Esophagus (tissue), 2 donors: ENCODE measurements around the gene KRT35. TPM values are rescaled to one million over a fixed set of nuclear protein-coding genes. Genes with fewer than 3 reads are reported as not detected.

Experiments
- H3K27ac ChIP-seq, 2 donors: one replicate each; pipeline ENCODE4 v1.5.1; 2013; ENCODE audit warnings: low read depth in 2 of 2, mild to moderate bottlenecking in 2 of 2, inconsistent platforms in 1 of 2, low read length in 1 of 2, moderate library complexity in 1 of 2
- H3K27me3 ChIP-seq, 2 donors: one replicate each; pipeline ENCODE4 v1.6.1; 2013; ENCODE audit warnings: low read length in 2 of 2, control low read depth in 1 of 2, mild to moderate bottlenecking in 1 of 2; ENCODE audit not compliant: insufficient read depth in 2 of 2, control insufficient read depth in 1 of 2
- H3K36me3 ChIP-seq, 2 donors: one replicate each; pipeline ENCODE4 v1.6.1; 2013; ENCODE audit warnings: low read length in 1 of 2; ENCODE audit not compliant: control insufficient read depth in 2 of 2, insufficient read depth in 2 of 2
- H3K4me1 ChIP-seq, 2 donors: one replicate each; pipeline ENCODE4 v1.6.1; 2013; ENCODE audit warnings: low read length in 1 of 2; ENCODE audit not compliant: control insufficient read depth in 2 of 2, insufficient read depth in 2 of 2
- H3K4me3 ChIP-seq, 2 donors: one replicate each; pipeline ENCODE4 v1.5.1; 2013; ENCODE audit warnings: low read length in 2 of 2, mild to moderate bottlenecking in 2 of 2, low read depth in 1 of 2, moderate library complexity in 1 of 2
- H3K9me3 ChIP-seq, 2 donors: one replicate each; pipeline ENCODE4 v1.6.1; 2013; ENCODE audit warnings: mild to moderate bottlenecking in 2 of 2, low read depth in 1 of 2, low read length in 1 of 2, moderate library complexity in 1 of 2; ENCODE audit not compliant: control insufficient read depth in 2 of 2, insufficient read depth in 1 of 2
- WGBS, 2 donors: extraction: QIAGEN DNeasy Blood & Tissue Kit; methylation state at CpG; one replicate each; pipeline ENCODE4 v1.1.7; 2013; 5-methylcytosine and 5-hydroxymethylcytosine counted together
- polyA plus RNA-seq, 2 donors: library from polyadenylated mRNA; stranded (reverse); fragments of 200-250 nt; gene quantifications; one replicate each; pipeline ENCODE4 v1.2.3, GENCODE V29; 2013
- donor health status: healthy with polysubstance abuse.
- donor health status: Bipolar disorder and iron deficiency.

KRT35 gene
- polyA plus RNA-seq, 2 donors: not detected

GRCh38 chr17:41491476-41491875 lies 10.5 kb upstream of the KRT35 start:
- WGBS, 2 donors: 77 to 81% methylated on average over 2 of the region's 2 CpGs
- H3K4me3 ChIP-seq: no peak overlapping the region
- no peak overlapping the region for H3K27ac ChIP-seq
- no peaks in the 10 kb centered on the region for H3K9me3 ChIP-seq
- H3K4me1 ChIP-seq: peaks cover 3% of the 10 kb centered on the region in 2 donors
- H3K27me3 ChIP-seq: no peaks in the 10 kb centered on the region
- H3K36me3 ChIP-seq: no peaks in the 10 kb centered on the region

GRCh38 chr17:41490000-41490990 lies 9.3 kb upstream of the KRT35 start:
- Histone ChIP-seq H3K36me3 (no peaks in the 10 kb centered on the region), H3K27ac (no peak overlapping the region), H3K9me3 (no peaks in the 10 kb centered on the region), H3K4me1 (peaks cover 0 to 3% of the 10 kb centered on the region in 2 donors), H3K27me3 (no peaks in the 10 kb centered on the region), H3K4me3 (no peak overlapping the region)
- 74 to 82% methylated on average over 10 of the region's 10 CpGs for WGBS, 2 donors

- 94% methylated on average over 12 of the region's 12 CpGs for WGBS, 2 donors
- Histone ChIP-seq H3K36me3 (no peaks in the 10 kb centered on the region), H3K27ac (no peak within 1 kb of the TSS), H3K4me3 (no peak within 1 kb of the TSS), H3K9me3 (no peaks in the 10 kb centered on the region), H3K4me1 (peaks cover 0 to 3% of the 10 kb centered on the region in 2 donors), H3K27me3 (no peaks in the 10 kb centered on the region)
These were observed 8.6 kb upstream of the KRT35 start, which contains the start of gene KRT36 for GRCh38 chr17:41489531-41489930. KRT36 (minus strand) TSS chr17:41489910; CDS start chr17:41489864, 46 bp downstream.

- H3K36me3 ChIP-seq: no peaks in the 10 kb centered on the region
- no peaks in the 10 kb centered on the region for H3K4me1 ChIP-seq
- no peaks in the 10 kb centered on the region for H3K9me3 ChIP-seq
- no peak overlapping the region for H3K4me3 ChIP-seq
- 75 to 76% methylated on average over 29 of the region's 29 CpGs for WGBS, 2 donors
- H3K27me3 ChIP-seq: no peaks in the 10 kb centered on the region
- H3K27ac ChIP-seq: no peak overlapping the region
These were observed 6.0 kb upstream of the KRT35 start for GRCh38 chr17:41486809-41487530.

GRCh38 chr17:41486316-41486715 lies 5.4 kb upstream of the KRT35 start:
- Histone ChIP-seq H3K9me3 (no peaks in the 10 kb centered on the region), H3K4me3 (no peak overlapping the region), H3K4me1 (no peaks in the 10 kb centered on the region), H3K36me3 (no peaks in the 10 kb centered on the region), H3K27me3 (no peaks in the 10 kb centered on the region), H3K27ac (no peak overlapping the region)
- WGBS, 2 donors: 93 to 95% methylated on average over 13 of the region's 13 CpGs

- Histone ChIP-seq H3K4me1 (no peaks in the 10 kb centered on the region), H3K36me3 (no peaks in the 10 kb centered on the region), H3K27ac (no peak overlapping the region), H3K9me3 (no peaks in the 10 kb centered on the region), H3K27me3 (no peaks in the 10 kb centered on the region), H3K4me3 (no peak overlapping the region)
- 84 to 85% methylated on average over 8 of the region's 8 CpGs for WGBS, 2 donors
These were observed 4.3 kb upstream of the KRT35 start for GRCh38 chr17:41484920-41485904.

- Histone ChIP-seq H3K27me3 (no peaks in the 10 kb centered on the region), H3K9me3 (no peaks in the 10 kb centered on the region), H3K27ac (no peak overlapping the region), H3K36me3 (no peaks in the 10 kb centered on the region), H3K4me1 (no peaks in the 10 kb centered on the region), H3K4me3 (no peak overlapping the region)
- WGBS, 2 donors: 72% methylated on average over 7 of the region's 7 CpGs
These were observed 3.3 kb upstream of the KRT35 start for GRCh38 chr17:41483991-41484826.

- no peaks in the 10 kb centered on the region for H3K9me3 ChIP-seq
- H3K27ac ChIP-seq: no peak overlapping the region
- H3K27me3 ChIP-seq: no peaks in the 10 kb centered on the region
- no peaks in the 10 kb centered on the region for H3K36me3 ChIP-seq
- no peak overlapping the region for H3K4me3 ChIP-seq
- no peaks in the 10 kb centered on the region for H3K4me1 ChIP-seq
- WGBS, 2 donors: 69 to 86% methylated on average over 9 of the region's 9 CpGs
These were observed 2.6 kb upstream of the KRT35 start for GRCh38 chr17:41483531-41483930.
